ENCODE data around the gene FOXC2.

GRCh38 chr16:86578611-86579267 is 12.1 kb downstream of the FOXC2 start:
- TF ChIP-seq CTCF (conservative IDR thresholded peaks at IDR 0.05 in 1 of 2, IDR thresholded peaks at IDR 0.05 in 1 of 2; ENCODE audit: low read depth in 1 of 2, low read length in 2 of 2), result no peak
- TF ChIP-seq EZH2 (IDR thresholded peaks at IDR 0.05; ENCODE audit: low read length, missing control alignments), result no peak
